PC-3 (cell line): ENCODE data around the gene AP3B1. TPM values are rescaled to one million over a fixed set of nuclear protein-coding genes. Genes with fewer than 3 reads are reported as not detected.

Source experiments
- ATAC-seq: fragments of 200-7000 bp; cut with Tn5 transposase; 2 replicates; pipeline ENCODE4 v1.9.1; 2020; ENCODE audit warnings: mild to moderate bottlenecking, moderate library complexity
- BruUV-seq: library from RNA; stranded (reverse); fragments of 400-500 nt; replicated peaks from 2 replicates; lab custom pipeline; 2021; lab: Mats Ljungman, UMichigan
- CTCF ChIA-PET: fragments of 300-600 bp; sonication (Branson Sonifier 250); formaldehyde crosslinking; loops from one replicate; lab custom pipeline; 2022; ENCODE audit warnings: antibody characterized with exemption; lab: Charles Lee
- POLR2A ChIA-PET: fragments of 300-600 bp; sonication (Branson Sonifier 250); formaldehyde crosslinking; loops from one replicate; lab custom pipeline; 2022; ENCODE audit warnings: antibody characterized with exemption; ENCODE audit not compliant: unreplicated experiment; lab: Charles Lee
- DNase-seq: peaks from one replicate; pipeline ENCODE4 v3.0.0-alpha.2; 2015
- H2AFZ ChIP-seq: fragments of 300-600 bp; sonication (generic); 2 replicates; pipeline ENCODE4 v1.6.0; 2016; ENCODE audit warnings: antibody characterized with exemption, low read length
- H3F3A ChIP-seq: fragments of 300-600 bp; sonication (generic); one replicate; pipeline ENCODE4 v1.6.0; 2017; ENCODE audit warnings: antibody characterized with exemption, low read length, control low read depth, mild to moderate bottlenecking; ENCODE audit not compliant: unreplicated experiment
- H3K27ac ChIP-seq: fragments of 300-600 bp; sonication (generic); 2 replicates; pipeline ENCODE4 v1.5.1; 2016; ENCODE audit warnings: mild to moderate bottlenecking, low read length
- H3K27me3 ChIP-seq: fragments of 300-600 bp; sonication (generic); 2 replicates; pipeline ENCODE4 v1.6.1; 2016; ENCODE audit warnings: low read length, mixed read lengths
- H3K36me3 ChIP-seq: fragments of 300-600 bp; sonication (generic); 2 replicates; pipeline ENCODE4 v1.6.1; 2016; ENCODE audit warnings: low read depth, mixed run types, low read length, mixed read lengths
- H3K4me1 ChIP-seq: fragments of 300-600 bp; sonication (generic); 2 replicates; pipeline ENCODE4 v1.5.1; 2016; ENCODE audit warnings: low read length; ENCODE audit not compliant: insufficient read depth
- H3K4me2 ChIP-seq: fragments of 300-600 bp; sonication (generic); 2 replicates; pipeline ENCODE4 v1.6.0; 2016; ENCODE audit warnings: low read length
- H3K4me3 ChIP-seq: fragments of 300-600 bp; sonication (generic); 2 replicates; pipeline ENCODE4 v1.5.1; 2016; ENCODE audit warnings: mild to moderate bottlenecking, low read length, mixed read lengths
- H3K79me2 ChIP-seq: fragments of 300-600 bp; sonication (generic); 2 replicates; pipeline ENCODE4 v1.6.1; 2017; ENCODE audit warnings: low read length, mixed read lengths
- H3K9ac ChIP-seq: fragments of 300-600 bp; sonication (generic); 2 replicates; pipeline ENCODE4 v1.6.0; 2016; ENCODE audit warnings: mild to moderate bottlenecking, low read length
- H3K9me2 ChIP-seq: fragments of 300-600 bp; sonication (generic); replicated peaks from 2 replicates; pipeline ENCODE4 v1.6.1; 2016; ENCODE audit warnings: mixed run types, low read length, mixed read lengths
- H3K9me3 ChIP-seq: fragments of 300-600 bp; sonication (generic); 2 replicates; pipeline ENCODE4 v1.6.1; 2016; ENCODE audit warnings: low read length, mixed read lengths
- H4K20me1 ChIP-seq: fragments of 300-600 bp; sonication (generic); 2 replicates; pipeline ENCODE4 v1.6.1; 2016; ENCODE audit warnings: low read length, mixed read lengths
- EZH2 ChIP-seq: fragments of 300-600 bp; sonication (generic); IDR thresholded peaks from one replicate; pipeline ENCODE4 v1.6.1; 2017; ENCODE audit warnings: antibody characterized with exemption, mild to moderate bottlenecking, low read length; ENCODE audit not compliant: unreplicated experiment
- EZH2phosphoT487 ChIP-seq: fragments of 300-600 bp; sonication (generic); IDR thresholded peaks from 2 replicates; pipeline ENCODE4 v1.6.1; 2018; ENCODE audit warnings: mild to moderate bottlenecking, antibody characterized with exemption, low read length, borderline replicate concordance
- intact Hi-C: fragments of 100-400 bp; cut with micrococcal nuclease; formaldehyde crosslinking; loops from 2 replicates; pipeline ENCODE4 v1.9.0; 2023
- total RNA-seq: library from RNA; depleted of rRNA; stranded (reverse); fragments of >200 nt; gene quantifications from 2 replicates; pipeline ENCODE4 v1.2.3, GENCODE V29; 2014
- TF ChIP-seq, protein P1 (sequence below): fragments of 300-600 bp; sonication (generic); conservative IDR thresholded peaks from 2 replicates; pipeline ENCODE4 v1.5.1; 2017; ENCODE audit warnings: antibody characterized with exemption, low read depth, mild to moderate bottlenecking, low read length

Gene AP3B1
- total RNA-seq, 1 experiment from 2014 or later, result 25.7 TPM

- H3K4me1 ChIP-seq, result no peaks in the 10 kb centered on the region
- TF ChIP-seq EZH2, result no peak
- no peak for TF ChIP-seq EZH2phosphoT487
- TF ChIP-seq, protein P1, sequence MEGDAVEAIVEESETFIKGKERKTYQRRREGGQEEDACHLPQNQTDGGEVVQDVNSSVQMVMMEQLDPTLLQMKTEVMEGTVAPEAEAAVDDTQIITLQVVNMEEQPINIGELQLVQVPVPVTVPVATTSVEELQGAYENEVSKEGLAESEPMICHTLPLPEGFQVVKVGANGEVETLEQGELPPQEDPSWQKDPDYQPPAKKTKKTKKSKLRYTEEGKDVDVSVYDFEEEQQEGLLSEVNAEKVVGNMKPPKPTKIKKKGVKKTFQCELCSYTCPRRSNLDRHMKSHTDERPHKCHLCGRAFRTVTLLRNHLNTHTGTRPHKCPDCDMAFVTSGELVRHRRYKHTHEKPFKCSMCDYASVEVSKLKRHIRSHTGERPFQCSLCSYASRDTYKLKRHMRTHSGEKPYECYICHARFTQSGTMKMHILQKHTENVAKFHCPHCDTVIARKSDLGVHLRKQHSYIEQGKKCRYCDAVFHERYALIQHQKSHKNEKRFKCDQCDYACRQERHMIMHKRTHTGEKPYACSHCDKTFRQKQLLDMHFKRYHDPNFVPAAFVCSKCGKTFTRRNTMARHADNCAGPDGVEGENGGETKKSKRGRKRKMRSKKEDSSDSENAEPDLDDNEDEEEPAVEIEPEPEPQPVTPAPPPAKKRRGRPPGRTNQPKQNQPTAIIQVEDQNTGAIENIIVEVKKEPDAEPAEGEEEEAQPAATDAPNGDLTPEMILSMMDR, result no peak
- ChIA-PET CTCF (no interaction called here), POLR2A (no interaction called here)
- intact Hi-C loops, result no loop called here
- no peaks in the 10 kb centered on the region for H3K36me3 ChIP-seq
- H3K4me2 ChIP-seq, result no peak overlapping the region
- H4K20me1 ChIP-seq, result no peaks in the 10 kb centered on the region
- H3K27me3 ChIP-seq, result no peaks in the 10 kb centered on the region
- no TSS peak for BruUV-seq
- no peaks in the 10 kb centered on the region for H3F3A ChIP-seq
- no peak overlapping the region for H3K27ac ChIP-seq
- no peaks in the 10 kb centered on the region for H3K9me3 ChIP-seq
- ATAC-seq (no peak), DNase-seq (no peak)
- no peak overlapping the region for H3K9ac ChIP-seq
- H3K9me2 ChIP-seq, result no peaks in the 10 kb centered on the region
- H3K4me3 ChIP-seq, result no peak overlapping the region
- no peaks in the 10 kb centered on the region for H3K79me2 ChIP-seq
- H2AFZ ChIP-seq, result no peak overlapping the region
Measured at GRCh38 chr5:78126536-78126935, 168.0 kb downstream of the AP3B1 start.

DNA sequence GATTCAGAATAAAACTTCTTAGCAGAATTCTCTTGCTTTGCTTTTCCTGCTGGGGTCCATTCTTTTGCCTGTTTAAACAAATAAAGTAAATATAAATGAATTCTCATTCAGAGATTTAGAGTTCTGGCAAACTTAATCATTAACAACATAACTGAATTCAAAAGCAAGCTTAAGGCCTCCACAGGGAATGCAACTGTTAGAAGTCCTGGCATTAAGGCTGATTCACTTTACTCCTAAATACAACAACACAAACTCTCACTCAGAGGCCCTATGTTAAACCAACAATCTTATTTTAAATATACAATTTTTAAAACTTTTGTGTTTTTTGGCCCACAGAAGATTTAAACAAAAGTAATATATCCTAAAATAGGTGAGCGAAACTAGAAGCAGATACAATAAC is 178.3 kb downstream of the AP3B1 start:
- no peaks in the 10 kb centered on the region for H3K9me3 ChIP-seq
- no peaks in the 10 kb centered on the region for H3K27me3 ChIP-seq
- intact Hi-C loops, result no loop called here
- H3K4me3 ChIP-seq, result no peak overlapping the region
- H3K4me1 ChIP-seq, result no peaks in the 10 kb centered on the region
- ATAC-seq, result no peak
- no peaks in the 10 kb centered on the region for H3F3A ChIP-seq
- no peak overlapping the region for H3K4me2 ChIP-seq
- H3K9me2 ChIP-seq, result no peaks in the 10 kb centered on the region
- no peak overlapping the region for H2AFZ ChIP-seq
- H3K9ac ChIP-seq, result no peak overlapping the region
- H3K36me3 ChIP-seq, result no peaks in the 10 kb centered on the region
- TF ChIP-seq EZH2phosphoT487 (no peak), EZH2 (no peak)
- TF ChIP-seq, protein P1, result no peak
- ChIA-PET POLR2A (no interaction called here), CTCF (no interaction called here)
- H3K79me2 ChIP-seq, result no peaks in the 10 kb centered on the region
- DNase-seq, result no peak
- H3K27ac ChIP-seq, result no peak overlapping the region
- no peaks in the 10 kb centered on the region for H4K20me1 ChIP-seq
- BruUV-seq, result no TSS peak

GRCh38 chr5:78113689-78114264 is 180.7 kb downstream of the AP3B1 start:
- no peak for DNase-seq
- Histone ChIP-seq H3K36me3 (no peaks in the 10 kb centered on the region), H3K9me2 (no peaks in the 10 kb centered on the region), H3K9me3 (no peaks in the 10 kb centered on the region), H3K27ac (no peak overlapping the region), H3K9ac (no peak overlapping the region), H4K20me1 (no peaks in the 10 kb centered on the region), H2AFZ (no peak overlapping the region), H3K4me1 (no peaks in the 10 kb centered on the region), H3F3A (no peaks in the 10 kb centered on the region), H3K4me2 (no peak overlapping the region), H3K27me3 (no peaks in the 10 kb centered on the region), H3K4me3 (no peak overlapping the region), H3K79me2 (no peaks in the 10 kb centered on the region)
- ATAC-seq, result no peak
- TF ChIP-seq, protein P1, result no peak
- TF ChIP-seq EZH2 (no peak), EZH2phosphoT487 (no peak)
- POLR2A ChIA-PET, result no interaction called here
- no TSS peak for BruUV-seq
- intact Hi-C loops, result no loop called here
- CTCF ChIA-PET, result no interaction called here
